Neutrophil (primary cell): ENCODE data around the gene ACTR5.

Experiments used
- H3K27ac ChIP-seq: fragments of 200-600 bp; sonication (generic); 2 replicates; pipeline ENCODE4 v1.5.1; 2016; ENCODE audit warnings: mild to moderate bottlenecking, moderate library complexity
- H3K27me3 ChIP-seq: fragments of 200-600 bp; sonication (generic); 2 replicates; pipeline ENCODE4 v1.6.0; 2016; ENCODE audit warnings: mild to moderate bottlenecking
- H3K36me3 ChIP-seq: fragments of 200-600 bp; sonication (generic); 2 replicates; pipeline ENCODE4 v1.5.1; 2017
- H3K4me1 ChIP-seq, 2 experiments: fragments of 200-600 bp in 1 of 2; sonication (generic) in 1 of 2; 1 replicate in 1 of 2; 2 replicates in 1 of 2; pipeline versions ENCODE4 v1.5.1 to v1.6.1; 2013 to 2016; ENCODE audit warnings: low read depth in 1 of 2, low read length in 1 of 2, mild to moderate bottlenecking in 1 of 2, moderate library complexity in 1 of 2; ENCODE audit not compliant: control insufficient read depth in 1 of 2, insufficient read depth in 1 of 2
- H3K4me3 ChIP-seq, 2 experiments: fragments of 200-600 bp in 1 of 2; sonication (generic) in 1 of 2; 1 replicate in 1 of 2; 2 replicates in 1 of 2; pipeline ENCODE4 v1.5.1; 2013 to 2016; ENCODE audit warnings: low read depth in 1 of 2, low read length in 1 of 2, mild to moderate bottlenecking in 1 of 2, moderate library complexity in 1 of 2
- H3K9me3 ChIP-seq: fragments of 200-600 bp; sonication (generic); 2 replicates; pipeline ENCODE4 v1.5.1; 2016
- TF ChIP-seq, protein P1 (sequence below): fragments of 200-600 bp; sonication (generic); IDR thresholded peaks from 2 replicates; pipeline ENCODE4 v1.5.1; 2016; ENCODE audit warnings: antibody characterized with exemption

Gene ACTR5

DNA sequence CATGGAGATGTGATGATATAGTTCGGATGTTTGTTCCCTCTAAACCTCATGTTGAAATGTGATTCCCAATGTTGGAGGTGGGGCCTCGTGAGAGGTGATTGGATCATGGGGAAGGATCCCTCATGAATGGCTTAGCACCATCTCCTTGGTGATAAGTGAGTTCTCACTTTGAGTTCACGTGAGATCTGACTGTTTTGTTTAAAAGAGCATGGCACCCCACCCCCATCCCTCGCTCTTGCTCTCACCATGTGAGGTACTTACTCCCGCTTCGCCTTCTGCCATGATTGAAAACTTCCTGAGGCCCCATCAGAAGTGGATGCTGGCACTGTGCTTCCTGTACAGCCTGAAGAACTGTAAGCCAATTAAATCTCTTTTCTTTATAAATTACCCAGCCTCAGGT is 13.1 kb upstream of the ACTR5 start:
- H3K4me3 ChIP-seq = no peak overlapping the region
- peaks cover 100% of the 10 kb centered on the region for H3K27me3 ChIP-seq
- peaks cover 6 to 10% of the 10 kb centered on the region in 2 experiments for H3K4me1 ChIP-seq
- H3K36me3 ChIP-seq = no peaks in the 10 kb centered on the region
- H3K9me3 ChIP-seq = no peaks in the 10 kb centered on the region
- TF ChIP-seq, protein P1, sequence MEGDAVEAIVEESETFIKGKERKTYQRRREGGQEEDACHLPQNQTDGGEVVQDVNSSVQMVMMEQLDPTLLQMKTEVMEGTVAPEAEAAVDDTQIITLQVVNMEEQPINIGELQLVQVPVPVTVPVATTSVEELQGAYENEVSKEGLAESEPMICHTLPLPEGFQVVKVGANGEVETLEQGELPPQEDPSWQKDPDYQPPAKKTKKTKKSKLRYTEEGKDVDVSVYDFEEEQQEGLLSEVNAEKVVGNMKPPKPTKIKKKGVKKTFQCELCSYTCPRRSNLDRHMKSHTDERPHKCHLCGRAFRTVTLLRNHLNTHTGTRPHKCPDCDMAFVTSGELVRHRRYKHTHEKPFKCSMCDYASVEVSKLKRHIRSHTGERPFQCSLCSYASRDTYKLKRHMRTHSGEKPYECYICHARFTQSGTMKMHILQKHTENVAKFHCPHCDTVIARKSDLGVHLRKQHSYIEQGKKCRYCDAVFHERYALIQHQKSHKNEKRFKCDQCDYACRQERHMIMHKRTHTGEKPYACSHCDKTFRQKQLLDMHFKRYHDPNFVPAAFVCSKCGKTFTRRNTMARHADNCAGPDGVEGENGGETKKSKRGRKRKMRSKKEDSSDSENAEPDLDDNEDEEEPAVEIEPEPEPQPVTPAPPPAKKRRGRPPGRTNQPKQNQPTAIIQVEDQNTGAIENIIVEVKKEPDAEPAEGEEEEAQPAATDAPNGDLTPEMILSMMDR = no peak
- no peak overlapping the region for H3K27ac ChIP-seq

DNA sequence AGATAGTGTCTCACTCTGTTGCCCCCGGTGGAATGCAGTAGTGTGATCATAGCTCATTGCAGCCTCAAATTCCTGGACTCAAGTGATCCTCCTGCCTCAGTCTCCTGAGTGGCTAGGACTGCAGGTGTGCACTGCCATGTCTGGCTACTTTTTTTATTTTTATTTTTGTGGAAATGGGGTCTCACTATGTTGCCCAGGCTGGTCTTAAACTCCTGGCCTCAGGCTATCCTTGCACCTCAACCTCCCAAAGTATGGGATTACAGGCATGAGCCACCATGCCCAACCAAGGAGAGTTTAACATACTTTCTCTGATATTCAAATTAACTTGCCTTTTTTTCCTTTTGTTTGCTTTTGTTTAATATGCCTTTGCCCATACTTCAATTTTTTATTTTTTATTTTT is 10.4 kb upstream of the ACTR5 start:
- Histone ChIP-seq H3K27me3 (peaks cover 100% of the 10 kb centered on the region), H3K9me3 (no peaks in the 10 kb centered on the region), H3K27ac (no peak overlapping the region), H3K36me3 (no peaks in the 10 kb centered on the region), H3K4me1 (no peaks in the 10 kb centered on the region), H3K4me3 (no peak overlapping the region)
- TF ChIP-seq, protein P1 = no peak

DNA sequence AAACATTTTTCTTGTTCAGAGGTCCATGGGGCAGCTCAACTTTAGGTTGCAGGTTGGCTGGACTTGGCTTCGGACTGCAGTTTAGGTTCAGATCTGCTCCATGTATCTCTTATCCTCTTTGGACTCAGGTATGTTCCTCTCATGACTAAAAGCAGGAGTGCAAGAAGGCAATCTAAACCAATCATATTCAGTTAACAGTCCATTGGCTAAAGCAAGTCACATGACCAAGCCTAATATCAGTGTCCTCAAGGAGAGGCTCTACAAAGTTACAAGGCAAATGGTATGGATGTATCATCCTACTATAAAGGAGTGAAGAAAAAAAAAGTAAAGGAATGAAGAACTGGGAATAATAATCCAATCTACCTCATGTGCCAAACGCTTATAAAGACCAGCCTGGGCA is 2.5 kb upstream of the ACTR5 start:
- Histone ChIP-seq H3K27ac (no peak overlapping the region), H3K4me1 (peaks cover 16 to 19% of the 10 kb centered on the region in 2 experiments), H3K27me3 (peaks cover 67% of the 10 kb centered on the region), H3K4me3 (no peak overlapping the region), H3K9me3 (no peaks in the 10 kb centered on the region), H3K36me3 (no peaks in the 10 kb centered on the region)
- TF ChIP-seq, protein P1 = no peak

DNA sequence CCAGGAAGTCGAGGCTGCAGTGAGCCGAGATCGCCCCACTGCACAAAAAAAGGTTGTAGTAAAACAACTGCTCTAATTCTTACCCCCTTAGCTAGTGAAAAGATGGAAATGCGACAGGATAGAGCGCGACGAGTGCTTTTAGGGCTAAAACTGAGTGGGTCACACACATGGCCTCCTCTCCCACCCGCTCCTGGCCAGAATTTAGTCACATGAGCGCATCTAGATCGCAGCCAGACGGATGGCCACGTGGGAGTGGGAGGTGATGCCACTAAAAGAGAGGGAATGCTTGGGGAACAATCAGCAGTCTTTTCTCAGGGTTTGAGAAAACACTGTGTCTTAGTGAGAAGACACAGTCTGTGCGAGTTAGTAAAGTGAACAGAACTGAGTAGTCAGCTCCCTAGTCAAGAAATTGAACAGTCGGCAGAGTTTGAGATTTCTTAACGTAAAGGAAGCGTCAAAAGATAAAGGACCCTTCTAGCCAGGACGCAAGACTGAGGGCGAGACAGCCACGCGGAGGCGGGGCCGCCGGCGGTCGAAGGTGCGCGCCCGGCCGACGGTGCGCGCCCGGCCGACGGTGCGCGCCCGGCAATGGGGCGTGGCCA is 664 bp upstream of the ACTR5 start:
- TF ChIP-seq, protein P1 = no peak
- Histone ChIP-seq H3K27me3 (peaks cover 49% of the 10 kb centered on the region), H3K4me3 (peak overlapping the region; percentile 90 to 92), H3K27ac (peak overlapping the region; percentile 89), H3K36me3 (no peaks in the 10 kb centered on the region), H3K9me3 (no peaks in the 10 kb centered on the region), H3K4me1 (peaks cover 16 to 19% of the 10 kb centered on the region in 2 experiments)

DNA sequence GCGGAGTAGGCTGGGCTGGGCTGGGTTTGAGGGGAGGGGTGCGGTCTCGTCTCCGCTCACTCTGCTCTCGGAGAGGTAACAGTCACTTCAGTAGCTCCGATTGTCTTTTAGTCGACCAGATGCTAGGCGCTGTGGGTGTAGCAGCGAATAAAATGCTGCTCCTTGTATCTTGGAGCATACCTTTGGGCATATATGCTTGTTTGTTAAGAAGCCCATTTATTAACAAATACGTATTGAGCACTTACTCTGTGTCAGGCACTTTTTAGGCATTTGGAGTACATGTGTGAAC is 545 bp downstream of the ACTR5 start:
- peaks cover 16 to 19% of the 10 kb centered on the region in 2 experiments for H3K4me1 ChIP-seq
- peaks cover 37% of the 10 kb centered on the region for H3K27me3 ChIP-seq
- peak overlapping the region; percentile 90 to 92 for H3K4me3 ChIP-seq
- no peaks in the 10 kb centered on the region for H3K9me3 ChIP-seq
- TF ChIP-seq, protein P1 = no peak
- H3K36me3 ChIP-seq = no peaks in the 10 kb centered on the region
- no peak overlapping the region for H3K27ac ChIP-seq
